Keratinocyte (primary cell): ENCODE results near the gene FOXO1. TPM values are rescaled to one million over a fixed set of nuclear protein-coding genes. Genes with fewer than 3 reads are reported as not detected.

ENCODE experiments used
- DNase-seq: peaks from one replicate; pipeline ENCODE4 v3.0.0-alpha.2; 2011; ENCODE audit warnings: low read depth, missing footprints, low spot score
- FAIRE-seq: peaks from 2 replicates; lab custom pipeline; 2011; peaks lifted over from hg19 to GRCh38; lab: Jason Lieb, UNC
- H2AFZ ChIP-seq: 2 replicates; pipeline ENCODE4 v1.6.0; 2012; ENCODE audit warnings: low read length, control low read depth, inconsistent platforms; ENCODE audit not compliant: control insufficient read depth
- H3K27ac ChIP-seq: 2 replicates; pipeline ENCODE4 v1.5.1; 2011; ENCODE audit warnings: low read length; ENCODE audit not compliant: control insufficient read depth, insufficient read depth
- H3K27me3 ChIP-seq: 3 replicates; pipeline ENCODE4 v1.6.0; 2011; ENCODE audit warnings: low read length; ENCODE audit not compliant: control insufficient read depth, insufficient read depth; ENCODE audit errors: extremely low read depth
- H3K36me3 ChIP-seq, 2 experiments: 2 replicates in 1 of 2; 3 replicates in 1 of 2; pipeline ENCODE4 v1.5.1; 2011; ENCODE audit warnings: low read length in 2 of 2, mild to moderate bottlenecking in 1 of 2; ENCODE audit not compliant: control insufficient read depth in 2 of 2, insufficient read depth in 2 of 2; ENCODE audit errors: extremely low read depth in 1 of 2
- H3K4me1 ChIP-seq: 3 replicates; pipeline ENCODE4 v1.5.1; 2011; ENCODE audit warnings: low read length; ENCODE audit not compliant: control insufficient read depth, insufficient read depth; ENCODE audit errors: extremely low read depth
- H3K4me2 ChIP-seq: 3 replicates; pipeline ENCODE4 v1.6.0; 2011; ENCODE audit warnings: low read depth, low read length; ENCODE audit not compliant: control insufficient read depth, insufficient read depth; ENCODE audit errors: extremely low read depth
- H3K4me3 ChIP-seq, 3 experiments: fragments of 200-600 bp in 1 of 3; sonication (generic) in 1 of 3; 2 replicates in 2 of 3; 3 replicates in 1 of 3; pipeline ENCODE4 v1.5.1; 2011 to 2016; ENCODE audit warnings: low read length in 3 of 3, mild to moderate bottlenecking in 3 of 3, control low read depth in 2 of 3, inconsistent platforms in 1 of 3, low read depth in 1 of 3, mixed read lengths in 1 of 3, mixed run types in 1 of 3, moderate library complexity in 1 of 3; ENCODE audit not compliant: control insufficient read depth in 2 of 3, insufficient read depth in 2 of 3; ENCODE audit errors: extremely low read depth in 1 of 3
- H3K79me2 ChIP-seq: 2 replicates; pipeline ENCODE4 v1.6.0; 2012; ENCODE audit warnings: low read length; ENCODE audit not compliant: control insufficient read depth, insufficient read depth
- H3K9ac ChIP-seq: 3 replicates; pipeline ENCODE4 v1.6.0; 2011; ENCODE audit warnings: low read length; ENCODE audit not compliant: control insufficient read depth, insufficient read depth; ENCODE audit errors: extremely low read depth
- H3K9me1 ChIP-seq: 3 replicates; pipeline ENCODE4 v1.6.0; 2011; ENCODE audit warnings: low read length; ENCODE audit not compliant: control insufficient read depth, insufficient read depth; ENCODE audit errors: extremely low read depth
- H3K9me3 ChIP-seq: 2 replicates; pipeline ENCODE4 v1.5.1; 2012; ENCODE audit warnings: low read depth, low read length; ENCODE audit not compliant: control insufficient read depth
- H4K20me1 ChIP-seq: 3 replicates; pipeline ENCODE4 v1.6.0; 2011; ENCODE audit warnings: low read length; ENCODE audit not compliant: control insufficient read depth, insufficient read depth; ENCODE audit errors: extremely low read depth
- CTCF ChIP-seq, 3 experiments: IDR thresholded peaks in 1 of 3; conservative IDR thresholded peaks in 1 of 3; optimal IDR thresholded peaks in 1 of 3; 2 replicates in 2 of 3; 3 replicates in 1 of 3; pipeline versions ENCODE3 to v1.5.1; 2011; ENCODE audit warnings: low read length in 3 of 3, mild to moderate bottlenecking in 3 of 3, moderate library complexity in 2 of 3, control low read depth in 1 of 3, inconsistent platforms in 1 of 3; ENCODE audit not compliant: insufficient read depth in 2 of 3; ENCODE audit errors: extremely low read depth in 1 of 3
- EZH2 ChIP-seq: IDR thresholded peaks from one replicate; pipeline ENCODE4 v1.6.1; 2012; ENCODE audit warnings: inconsistent platforms, mild to moderate bottlenecking, low read length, moderate library complexity
- dilution Hi-C: fragments of 300-500 bp; cut with MboI; formaldehyde crosslinking; loops from one replicate; pipeline ENCODE4 v1.7.0; 2020; ENCODE audit warnings: low sequenced_read_pairs; ENCODE audit not compliant: extremely low pct_ligation_motif_present
- polyA plus RNA-seq, 5 experiments: library from polyadenylated mRNA; depleted of rRNA in 3 of 5; stranded (reverse) in 3 of 5; stranded (forward) in 1 of 5; unstranded in 1 of 5; fragments of >200 nt; gene quantifications; 1 replicate in 1 of 5; 2 replicates in 3 of 5; 3 replicates in 1 of 5; pipeline versions ENCODE4 v1.2.1 to v1.2.3, GENCODE V29; 2011 to 2012; ENCODE audit warnings: missing spikeins in 2 of 5, low read depth in 1 of 5, low replicate concordance in 1 of 5

Gene FOXO1
- polyA plus RNA-seq, 1 donor (not counting 4 experiments of a cell fraction or from before 2014, with no cell fraction given): 8.3 TPM

DNA sequence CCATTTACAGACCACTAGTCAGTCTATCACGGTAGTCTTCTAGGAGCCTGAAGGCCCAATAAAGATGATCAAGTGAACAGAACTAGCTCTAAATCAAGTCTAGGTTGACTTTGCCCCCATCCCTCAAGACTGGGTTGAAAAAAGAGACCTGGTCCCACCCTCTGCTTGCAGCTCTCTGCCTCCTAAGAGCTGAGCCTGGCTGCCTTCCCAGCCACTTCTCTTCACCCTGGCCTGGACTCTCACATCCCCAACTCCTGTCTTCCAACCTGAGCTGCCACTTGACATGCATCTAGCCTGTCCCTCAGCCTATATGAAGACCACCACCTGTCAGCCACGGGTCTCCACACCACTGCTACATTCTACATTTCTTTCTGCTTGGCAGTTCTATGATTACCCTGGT is 99.6 kb downstream of the FOXO1 start:
- peaks cover 8% of the 10 kb centered on the region for H3K79me2 ChIP-seq
- no peak overlapping the region for H3K4me3 ChIP-seq

GRCh38 chr13:40565282-40566148 is 100.9 kb downstream of the FOXO1 start:
- H3K4me2 ChIP-seq: no peak overlapping the region
- H3K4me1 ChIP-seq: no peaks in the 10 kb centered on the region

More for the DNA sequence above, 99.6 kb downstream of the FOXO1 start:
- H3K4me1 ChIP-seq: no peaks in the 10 kb centered on the region
- no peak overlapping the region for H3K27ac ChIP-seq
- no peak overlapping the region for H2AFZ ChIP-seq
- DNase-seq (no peak), FAIRE-seq (no peak)
- no peak for TF ChIP-seq EZH2
- no peak for TF ChIP-seq CTCF (optimal IDR thresholded peaks at IDR 0.05 in 1 of 3, IDR thresholded peaks at IDR 0.05 in 1 of 3, conservative IDR thresholded peaks at IDR 0.05 in 1 of 3; ENCODE audit: extremely low read depth in 1 of 3, insufficient read depth in 2 of 3, low read length in 3 of 3)
- H3K9me1 ChIP-seq: no peaks in the 10 kb centered on the region
- dilution Hi-C loops: no loop called here
- H3K9ac ChIP-seq: no peak overlapping the region
- no peaks in the 10 kb centered on the region for H3K36me3 ChIP-seq
- H3K27me3 ChIP-seq: no peaks in the 10 kb centered on the region
- H4K20me1 ChIP-seq: no peaks in the 10 kb centered on the region
- H3K4me2 ChIP-seq: no peak overlapping the region
- no peaks in the 10 kb centered on the region for H3K9me3 ChIP-seq

More at GRCh38 chr13:40565282-40566148, 100.9 kb downstream of the FOXO1 start:
- Histone ChIP-seq H3K27me3 (no peaks in the 10 kb centered on the region), H3K27ac (no peak overlapping the region), H4K20me1 (no peaks in the 10 kb centered on the region), H3K79me2 (peaks cover 8% of the 10 kb centered on the region), H3K9me3 (no peaks in the 10 kb centered on the region), H3K9ac (no peak overlapping the region), H3K36me3 (no peaks in the 10 kb centered on the region), H3K4me3 (no peak overlapping the region), H2AFZ (no peak overlapping the region), H3K9me1 (no peaks in the 10 kb centered on the region)
- dilution Hi-C loops: no loop called here
- no peak for TF ChIP-seq EZH2
- TF ChIP-seq CTCF (optimal IDR thresholded peaks at IDR 0.05 in 1 of 3, IDR thresholded peaks at IDR 0.05 in 1 of 3, conservative IDR thresholded peaks at IDR 0.05 in 1 of 3; ENCODE audit: extremely low read depth in 1 of 3, insufficient read depth in 2 of 3, low read length in 3 of 3): no peak
- no peak for FAIRE-seq
- DNase-seq: no peak
